Mesodermal cell (in vitro differentiated cells): Measurements from ENCODE around the gene PKP4.

Experiments
- H3K27ac ChIP-seq: 2 replicates; pipeline ENCODE4 v1.7.0; 2013; ENCODE audit warnings: mild to moderate bottlenecking, low read depth, low read length, moderate library complexity; ENCODE audit not compliant: severe bottlenecking
- H3K36me3 ChIP-seq: 2 replicates; pipeline ENCODE4 v1.7.1; 2013; ENCODE audit warnings: mild to moderate bottlenecking, low read length, moderate library complexity; ENCODE audit not compliant: control insufficient read depth, insufficient read depth
- H3K4me1 ChIP-seq: one replicate; pipeline ENCODE4 v1.7.1; 2013; ENCODE audit warnings: mild to moderate bottlenecking, low read length; ENCODE audit not compliant: insufficient read depth, control insufficient read depth, poor library complexity, severe bottlenecking
- H3K4me3 ChIP-seq: 2 replicates; pipeline ENCODE4 v1.7.0; 2013; ENCODE audit warnings: low read length, control low read depth, mild to moderate bottlenecking; ENCODE audit not compliant: insufficient read depth, poor library complexity, severe bottlenecking; ENCODE audit errors: extremely low read depth
- H3K9me3 ChIP-seq: 2 replicates; pipeline ENCODE4 v1.7.1; 2013; ENCODE audit warnings: mild to moderate bottlenecking, low read length, moderate library complexity; ENCODE audit not compliant: control insufficient read depth
- WGBS, 2 experiments: methylation state at CpG; one replicate each; pipeline ENCODE4 v1.1.5; 2013; ENCODE audit warnings: missing lambda C conversion rate in 2 of 2; ENCODE audit not compliant: insufficient coverage in 2 of 2; 5-methylcytosine and 5-hydroxymethylcytosine counted together

Gene PKP4

DNA sequence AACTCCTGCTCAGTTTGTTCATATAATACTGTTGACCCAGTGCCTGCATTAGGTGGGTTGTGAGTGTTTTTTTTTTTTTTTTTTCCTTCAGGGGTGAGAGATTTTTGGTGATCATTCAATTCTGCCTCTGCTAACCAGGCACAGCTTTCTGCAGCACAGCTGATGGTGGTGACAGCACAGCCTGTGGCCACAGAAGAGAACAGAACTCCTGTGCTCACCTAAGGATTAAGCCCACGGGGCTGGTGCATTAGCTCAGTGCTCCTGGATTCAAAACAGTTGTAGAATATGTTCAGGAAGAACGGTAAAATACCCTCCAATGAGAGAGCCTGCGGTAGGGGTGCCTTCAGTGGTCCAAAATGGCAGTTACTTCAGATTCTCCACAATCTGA, 42.0 kb downstream of the PKP4 start:
- Histone ChIP-seq H3K4me3 (no peak overlapping the region), H3K9me3 (no peaks in the 10 kb centered on the region), H3K36me3 (no peaks in the 10 kb centered on the region), H3K4me1 (peaks cover 20% of the 10 kb centered on the region), H3K27ac (peak overlapping the region; percentile 17)
- 83 to 100% methylated on average over 1 of the region's 3 CpGs for whole genome bisulfite sequencing, 2 experiments

DNA sequence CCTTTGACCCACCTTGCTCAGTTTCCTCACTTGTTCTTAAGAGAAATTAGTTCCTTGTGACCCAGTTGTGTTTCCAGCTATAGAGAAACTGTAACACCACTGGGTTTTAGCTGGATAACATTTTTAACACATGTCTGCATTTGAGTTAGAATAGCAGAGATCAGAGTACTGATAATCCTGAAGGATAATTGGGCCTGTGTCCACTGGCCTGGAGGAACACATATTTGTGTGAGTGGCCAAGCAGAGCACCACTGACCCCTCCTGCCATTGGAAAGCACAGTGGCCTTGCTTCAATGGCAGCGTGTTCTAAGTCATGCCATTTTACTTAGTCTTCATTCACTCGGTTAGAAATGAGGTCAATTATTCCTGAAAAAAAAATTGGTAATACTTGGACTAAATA, 42.6 kb downstream of the PKP4 start:
- Histone ChIP-seq H3K36me3 (no peaks in the 10 kb centered on the region), H3K4me1 (peaks cover 20% of the 10 kb centered on the region), H3K9me3 (no peaks in the 10 kb centered on the region), H3K27ac (no peak overlapping the region), H3K4me3 (no peak overlapping the region)
- 95% methylated on average over 2 of the region's 2 CpGs; no CpG with 5 or more reads in 1 of the 2 experiments for WGBS, 2 experiments

DNA sequence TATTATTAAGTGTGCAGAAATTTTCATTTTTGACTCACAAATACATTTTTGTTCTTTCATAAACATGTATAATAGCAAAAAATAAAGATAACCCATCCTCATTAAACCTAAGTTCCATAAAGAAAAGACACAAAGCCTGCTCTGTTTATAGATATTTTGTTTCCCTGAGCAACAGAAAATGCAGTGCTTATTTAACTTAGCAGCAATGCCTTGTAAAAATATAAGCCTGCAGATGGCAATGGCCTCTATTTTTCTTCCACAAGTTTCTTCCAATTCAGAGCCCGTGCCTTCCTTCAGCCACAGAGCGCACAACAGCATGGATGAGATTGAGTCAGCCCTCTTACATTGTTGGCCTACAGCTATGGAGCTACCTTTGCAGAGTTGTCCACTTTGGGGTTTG, 43.6 kb downstream of the PKP4 start:
- H3K4me1 ChIP-seq = peaks cover 26% of the 10 kb centered on the region
- H3K9me3 ChIP-seq = no peaks in the 10 kb centered on the region
- H3K27ac ChIP-seq = no peak overlapping the region
- no peaks in the 10 kb centered on the region for H3K36me3 ChIP-seq
- H3K4me3 ChIP-seq = no peak overlapping the region
- WGBS, 2 experiments = 77 to 100% methylated on average over 1 to 2 of the region's 2 CpGs

DNA sequence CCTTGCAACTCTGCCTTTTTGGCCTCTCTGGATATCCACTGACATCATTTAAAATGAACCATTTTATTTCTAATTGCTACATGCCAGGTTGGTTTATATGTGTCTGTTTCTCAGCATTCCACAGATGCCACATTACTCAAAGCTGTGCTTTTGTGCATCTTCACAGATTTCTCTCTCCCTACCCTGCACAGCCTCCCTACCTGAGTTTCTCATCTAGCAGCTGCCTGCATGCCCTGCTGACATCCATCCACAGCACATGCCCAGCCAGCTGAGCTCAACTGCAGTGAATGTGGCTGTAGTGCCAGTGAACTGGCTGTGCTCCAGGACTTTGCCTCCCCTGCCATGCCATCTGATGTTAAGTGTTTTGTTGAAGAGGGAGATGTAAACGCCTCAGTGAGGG, 44.5 kb downstream of the PKP4 start:
- no peaks in the 10 kb centered on the region for H3K36me3 ChIP-seq
- peaks cover 35% of the 10 kb centered on the region for H3K4me1 ChIP-seq
- H3K4me3 ChIP-seq = no peak overlapping the region
- H3K27ac ChIP-seq = no peak overlapping the region
- no peaks in the 10 kb centered on the region for H3K9me3 ChIP-seq
- WGBS, 2 experiments = no CpG with 5 or more reads among the region's 1 CpG

DNA sequence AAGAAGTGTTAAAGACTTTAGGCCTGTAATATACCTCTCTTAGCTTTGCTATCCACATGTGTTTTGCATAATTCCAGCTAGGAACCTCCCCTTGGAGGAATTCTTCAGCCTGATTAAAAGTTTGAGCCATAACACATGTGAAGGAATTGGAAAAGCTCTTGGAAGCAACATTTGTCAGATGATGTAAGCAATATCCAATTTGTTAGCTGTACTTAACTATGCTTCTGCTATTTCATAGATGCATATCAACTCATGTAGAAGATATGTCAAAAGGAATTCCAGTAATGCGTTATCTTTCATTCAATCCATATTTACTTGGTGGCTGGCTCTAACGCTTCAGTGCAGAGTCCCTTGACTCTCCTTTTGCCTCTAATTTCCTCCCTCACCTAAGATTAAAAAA, 46.2 kb downstream of the PKP4 start:
- Histone ChIP-seq H3K4me1 (peaks cover 32% of the 10 kb centered on the region), H3K9me3 (no peaks in the 10 kb centered on the region), H3K27ac (no peak overlapping the region), H3K4me3 (no peak overlapping the region), H3K36me3 (peaks cover 2% of the 10 kb centered on the region)
- 100% methylated on average over 1 of the region's 2 CpGs; no CpG with 5 or more reads in 1 of the 2 experiments for WGBS, 2 experiments

DNA sequence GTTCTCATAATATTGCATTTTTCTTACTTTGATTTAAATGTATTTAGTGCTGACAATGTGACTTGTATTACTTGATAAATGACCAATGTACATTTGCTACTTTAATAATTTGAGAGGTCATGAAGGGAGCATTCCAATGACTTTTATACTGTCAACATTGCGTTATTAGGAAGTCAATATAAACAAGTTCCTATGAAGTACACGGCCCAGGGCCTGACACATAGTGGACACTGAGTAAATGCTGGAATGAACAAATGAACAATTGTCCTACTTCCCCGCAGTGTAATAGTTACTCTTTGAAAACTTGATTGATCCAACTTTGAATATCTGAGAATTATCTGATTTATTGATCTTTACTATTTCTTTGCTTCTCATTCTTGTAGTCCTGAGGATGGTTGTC, 47.3 kb downstream of the PKP4 start:
- no peak overlapping the region for H3K27ac ChIP-seq
- H3K4me3 ChIP-seq = no peak overlapping the region
- H3K4me1 ChIP-seq = peaks cover 32% of the 10 kb centered on the region
- H3K36me3 ChIP-seq = peaks cover 2% of the 10 kb centered on the region
- WGBS, 2 experiments = 100% methylated on average over 1 to 2 of the region's 3 CpGs
- H3K9me3 ChIP-seq = no peaks in the 10 kb centered on the region

DNA sequence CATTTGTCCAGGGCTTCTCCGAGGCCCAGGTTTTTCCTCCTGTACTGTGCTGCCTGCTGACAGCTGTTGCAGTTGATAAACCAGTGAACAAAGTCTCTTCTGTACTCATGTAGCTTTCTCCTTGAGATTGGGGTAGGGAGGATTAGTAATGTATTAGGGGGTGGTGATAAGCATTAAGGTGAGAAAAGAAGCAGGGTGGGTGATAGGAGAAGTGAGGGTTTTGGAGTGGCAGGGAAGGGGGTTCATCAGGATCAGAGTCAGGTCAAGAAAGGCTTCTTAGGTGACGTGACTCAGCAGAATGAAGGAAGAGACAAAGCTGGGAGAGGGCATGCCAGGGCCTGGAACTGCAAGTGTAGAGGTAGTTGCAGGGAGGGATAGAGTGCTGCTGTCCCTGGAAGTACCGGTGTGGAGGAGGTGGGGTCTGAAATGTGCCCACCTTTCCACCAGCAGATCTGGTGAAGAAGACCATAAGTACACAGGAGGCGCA, 48.7 kb downstream of the PKP4 start:
- no peaks in the 10 kb centered on the region for H3K9me3 ChIP-seq
- no peak overlapping the region for H3K4me3 ChIP-seq
- H3K27ac ChIP-seq = peak overlapping the region; percentile 52
- WGBS, 2 experiments = 86 to 94% methylated on average over 2 to 3 of the region's 4 CpGs
- peaks cover 2% of the 10 kb centered on the region for H3K36me3 ChIP-seq
- peaks cover 32% of the 10 kb centered on the region for H3K4me1 ChIP-seq

DNA sequence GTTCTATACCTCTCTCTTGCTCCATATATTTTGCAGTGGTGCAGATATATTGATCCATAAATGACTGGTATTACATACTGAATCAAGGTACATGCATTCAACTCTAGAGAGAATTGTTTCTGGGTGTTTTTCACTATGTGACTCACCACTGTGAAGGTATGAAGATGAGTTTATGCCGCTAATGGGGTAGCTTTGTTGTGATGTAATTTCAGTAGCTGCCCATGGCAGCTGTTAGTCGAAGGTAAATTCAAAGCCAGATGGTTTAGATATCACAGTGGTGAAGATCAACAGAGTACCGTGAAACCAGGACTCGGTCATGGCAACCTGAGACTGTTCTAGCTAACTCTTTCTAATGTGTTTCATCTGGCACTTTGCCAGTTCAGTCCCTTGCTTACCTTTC, 50.4 kb downstream of the PKP4 start:
- Histone ChIP-seq H3K4me1 (peaks cover 25% of the 10 kb centered on the region), H3K36me3 (peaks cover 2% of the 10 kb centered on the region)
- WGBS, 2 experiments = 91 to 97% methylated on average over 3 to 4 of the region's 4 CpGs

DNA sequence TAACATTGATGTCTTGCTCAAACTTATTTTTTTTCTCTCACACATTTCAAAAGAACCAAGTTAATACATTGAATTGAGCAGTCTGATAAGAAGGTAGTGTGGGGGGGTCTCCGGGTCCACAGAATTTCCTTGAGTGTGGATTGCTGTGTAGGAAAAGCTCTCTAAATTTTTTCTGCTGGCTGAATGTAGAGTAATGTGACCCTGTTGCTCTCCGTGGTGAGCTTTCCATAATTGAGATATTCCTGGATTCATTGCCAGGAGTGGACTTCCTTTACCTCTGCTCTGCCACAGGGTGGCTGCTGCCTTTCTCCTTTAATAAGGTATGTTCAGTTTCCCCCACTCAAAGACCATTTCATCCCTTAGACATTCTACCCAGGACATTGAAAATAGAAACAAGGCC, 50.9 kb downstream of the PKP4 start:
- no peak overlapping the region for H3K4me3 ChIP-seq
- WGBS, 2 experiments = 100% methylated on average over 1 to 2 of the region's 2 CpGs
- peaks cover 2% of the 10 kb centered on the region for H3K36me3 ChIP-seq
- peaks cover 21% of the 10 kb centered on the region for H3K4me1 ChIP-seq
- H3K27ac ChIP-seq = no peak overlapping the region
- H3K9me3 ChIP-seq = no peaks in the 10 kb centered on the region

More for the DNA sequence above, 50.4 kb downstream of the PKP4 start:
- no peaks in the 10 kb centered on the region for H3K9me3 ChIP-seq
- no peak overlapping the region for H3K4me3 ChIP-seq
- H3K27ac ChIP-seq = no peak overlapping the region

DNA sequence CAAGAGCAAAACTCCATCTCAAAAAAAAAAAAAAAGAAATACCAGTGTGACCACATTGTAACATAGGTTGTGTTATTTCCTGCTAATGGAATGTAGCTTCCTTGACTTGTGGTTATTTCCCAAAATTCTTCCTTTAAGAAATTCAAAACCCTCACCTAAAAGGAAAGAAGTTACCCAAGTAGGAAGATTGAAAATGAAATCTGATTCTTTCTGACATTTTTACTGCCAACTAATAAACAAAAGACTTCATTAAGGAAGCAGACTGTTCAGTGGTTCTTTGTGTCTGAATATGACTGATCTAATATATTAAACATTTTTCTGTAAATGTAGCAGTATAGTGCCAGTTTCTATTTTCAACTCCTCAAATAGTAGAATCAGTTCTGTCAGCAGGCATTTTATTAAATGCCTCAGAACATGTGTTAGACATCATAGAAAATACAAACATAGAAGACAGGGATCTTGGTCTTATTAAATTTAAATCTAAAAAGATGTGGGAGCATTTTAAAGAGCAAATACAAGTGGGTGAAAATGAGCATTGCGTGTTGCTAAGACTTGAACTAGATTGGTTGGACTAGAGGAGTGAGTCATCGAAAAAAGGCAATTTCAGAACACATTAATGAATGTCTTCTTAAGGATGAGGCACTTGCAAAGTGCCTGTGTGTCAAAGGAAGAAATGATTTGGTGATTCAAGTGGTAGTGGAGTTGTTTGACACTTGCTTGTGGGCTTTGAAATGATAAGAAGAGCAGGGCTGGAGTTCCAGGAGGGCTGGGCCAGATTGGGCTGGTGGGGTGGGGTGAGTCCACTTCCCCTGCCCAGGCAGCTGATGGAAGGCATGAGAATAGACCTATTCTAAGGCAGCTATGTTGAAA, 53.4 kb downstream of the PKP4 start:
- H3K9me3 ChIP-seq = no peaks in the 10 kb centered on the region
- peaks cover 10% of the 10 kb centered on the region for H3K4me1 ChIP-seq
- 85 to 100% methylated on average over 2 of the region's 2 CpGs for WGBS, 2 experiments
- peaks cover 2% of the 10 kb centered on the region for H3K36me3 ChIP-seq
- peak overlapping the region; percentile 14 for H3K27ac ChIP-seq
- no peak overlapping the region for H3K4me3 ChIP-seq

DNA sequence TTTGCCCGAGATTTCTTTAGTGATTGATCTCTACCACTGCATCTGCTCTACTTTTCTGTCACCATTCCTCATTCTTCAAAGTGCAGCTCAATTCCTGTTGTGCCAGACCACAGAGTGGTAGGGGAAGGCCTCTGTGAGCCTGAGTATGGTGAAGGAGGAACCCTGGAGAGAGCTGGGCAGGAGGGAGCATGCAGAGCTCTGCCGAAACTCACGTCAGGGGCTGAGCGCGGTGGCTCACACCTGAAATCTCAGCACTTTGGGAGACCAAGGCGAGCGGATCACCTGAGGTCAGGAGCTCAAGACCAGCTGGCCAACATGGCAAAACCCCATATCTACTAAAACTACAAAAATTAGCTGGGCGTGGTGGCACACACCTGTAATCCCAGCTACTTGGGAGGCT, 54.1 kb downstream of the PKP4 start:
- Histone ChIP-seq H3K9me3 (no peaks in the 10 kb centered on the region), H3K4me1 (peaks cover 3% of the 10 kb centered on the region), H3K36me3 (peaks cover 2% of the 10 kb centered on the region), H3K4me3 (no peak overlapping the region), H3K27ac (no peak overlapping the region)
- WGBS, 2 experiments = 91 to 100% methylated on average over 1 to 7 of the region's 8 CpGs
